ENCODE measurements around the gene CDX2.
A peak's percentile ranks its signal among the peaks of the same experiment; 100 is the strongest.
"Not testable (repeated sequence)": the region's sequence is repeated elsewhere in the genome, so short reads cannot be mapped to it uniquely, and the experiment has no call there.

The CDX2 gene

DNA sequence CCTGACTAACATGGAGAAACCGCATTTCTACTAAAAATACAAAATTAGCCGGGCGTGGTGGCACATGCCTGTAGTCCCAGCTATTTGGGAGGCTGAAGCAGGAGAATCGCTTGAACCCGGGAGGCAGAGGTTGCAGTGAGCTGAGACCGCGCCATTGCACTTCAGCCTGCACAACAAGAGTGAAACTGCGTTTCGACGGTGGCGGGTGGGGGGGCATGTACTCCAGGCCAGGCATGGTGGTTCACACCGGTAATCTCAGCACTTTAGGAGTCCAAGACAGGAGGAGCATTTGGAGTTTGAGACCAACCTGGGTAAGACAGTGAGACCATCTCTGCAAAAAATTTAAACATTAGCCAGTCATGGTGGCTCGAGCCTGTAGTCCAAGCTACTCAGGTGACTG lies 4.9 kb downstream of the CDX2 start:
- not testable (repeated sequence) for DNase-seq

DNA sequence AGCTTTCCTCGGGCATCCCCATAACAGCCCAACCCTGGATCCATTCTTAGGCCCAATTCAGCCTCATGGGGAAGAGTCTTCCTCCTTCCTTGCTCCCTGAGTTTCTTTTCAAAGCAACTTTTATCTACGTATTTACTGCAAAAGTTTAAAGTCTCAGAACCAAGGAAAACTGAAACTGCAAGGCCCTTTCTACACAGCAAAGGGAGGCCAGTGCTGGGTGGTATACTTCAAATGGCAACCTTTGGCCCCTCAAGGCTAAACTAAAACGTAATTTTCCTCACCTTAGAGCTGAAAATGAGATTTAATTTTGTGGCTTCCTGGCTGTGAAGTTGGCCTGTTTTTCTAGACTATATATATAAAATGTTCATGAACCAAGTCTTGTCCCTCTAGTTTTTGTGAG lies 5.6 kb downstream of the CDX2 start:
- DNase-seq: no peak

DNA sequence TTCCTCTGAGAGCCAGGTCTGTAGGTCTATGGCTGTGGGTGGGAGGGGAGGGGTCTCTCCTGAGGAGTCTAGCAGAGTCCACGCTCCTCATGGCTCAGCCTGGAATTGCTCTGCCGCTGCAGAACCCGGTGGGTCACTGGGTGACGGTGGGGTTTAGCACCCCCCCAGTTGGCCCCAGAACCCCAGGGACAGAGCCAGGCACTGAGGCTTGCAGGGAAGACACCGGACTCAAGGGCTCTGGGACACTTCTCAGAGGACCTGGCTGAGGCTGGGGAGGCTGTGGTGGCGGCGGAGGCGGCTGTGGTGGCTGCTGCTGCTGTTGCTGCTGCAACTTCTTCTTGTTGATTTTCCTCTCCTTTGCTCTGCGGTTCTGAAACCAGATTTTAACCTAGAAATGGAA lies 6.1 kb downstream of the CDX2 start:
- DNase-seq: no peak

DNA sequence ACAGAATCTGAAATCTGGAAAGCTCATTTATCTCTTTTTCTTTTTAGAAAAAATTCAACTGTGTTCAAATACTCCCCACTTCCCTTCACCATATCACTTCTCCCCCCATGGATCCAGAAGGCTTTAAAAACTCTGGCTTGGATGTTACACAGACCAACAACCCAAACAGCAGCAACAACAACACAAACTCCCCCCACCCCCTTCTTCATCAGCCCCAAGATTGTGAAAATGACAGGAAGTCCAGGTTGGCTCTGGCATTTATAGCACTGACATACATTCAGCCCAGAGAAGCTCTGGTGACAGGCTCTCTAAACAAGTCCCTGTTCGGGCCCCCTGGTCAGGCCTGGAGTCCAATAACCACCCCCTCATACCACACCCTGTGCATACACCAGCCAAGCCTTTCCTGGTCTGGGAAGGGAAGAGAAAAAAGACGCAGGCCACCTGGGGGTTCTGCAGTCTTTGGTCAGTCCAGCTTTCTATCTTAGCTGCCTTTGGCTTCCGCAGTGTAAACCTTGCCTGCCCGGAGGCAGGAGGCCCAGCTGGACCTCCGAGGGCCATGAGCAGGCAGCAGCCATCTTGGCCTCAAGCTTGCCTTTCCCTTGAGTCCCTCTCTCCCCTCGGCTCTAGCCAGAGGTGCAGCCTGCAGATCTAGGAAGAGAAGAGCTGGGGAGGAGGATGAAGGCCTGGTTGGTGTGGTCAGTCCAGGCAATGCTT lies 6.8 kb downstream of the CDX2 start:
- DNase-seq: no peak

DNA sequence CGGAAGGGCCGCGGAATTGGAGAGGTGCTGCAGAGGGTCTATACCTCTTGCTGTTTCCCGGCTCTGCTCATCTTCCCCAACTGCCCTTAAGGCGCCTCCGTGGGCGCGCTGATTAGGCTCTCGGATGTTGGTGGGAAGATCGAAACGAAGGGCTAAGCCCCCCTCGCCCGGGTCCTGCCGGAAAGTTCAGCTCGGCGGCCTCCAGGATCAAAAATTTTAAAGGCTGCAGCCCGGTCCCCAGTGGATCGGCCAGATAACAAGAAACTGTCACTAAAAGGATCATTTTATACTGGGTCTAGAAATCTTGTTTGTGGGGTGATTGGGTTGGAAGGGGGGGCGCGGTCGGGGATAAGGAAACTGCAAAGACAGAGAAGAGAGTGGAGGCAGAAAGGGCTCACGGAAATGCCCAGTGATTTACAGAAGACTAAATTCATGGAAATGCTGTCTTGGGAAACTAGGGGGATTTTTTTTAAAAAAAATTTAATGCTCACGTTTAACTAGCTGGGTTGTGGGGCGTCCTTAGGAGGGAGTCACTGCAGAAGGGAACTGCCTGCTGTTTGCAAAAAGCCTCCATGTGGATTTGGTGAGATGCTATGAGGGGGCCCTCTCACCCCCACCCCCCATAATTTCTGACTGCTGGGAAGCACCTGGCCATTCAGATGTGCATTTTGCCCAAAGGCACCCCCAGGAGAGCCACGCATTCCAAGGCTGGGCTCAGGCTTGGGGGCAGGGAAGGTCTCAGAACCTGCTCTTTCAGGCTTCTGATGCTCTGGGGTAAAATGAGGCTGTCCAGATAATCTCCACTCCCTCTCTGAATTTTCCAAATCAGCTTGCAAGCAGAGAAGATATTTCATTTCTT lies 7.7 kb downstream of the CDX2 start:
- DNase-seq: no peak

DNA sequence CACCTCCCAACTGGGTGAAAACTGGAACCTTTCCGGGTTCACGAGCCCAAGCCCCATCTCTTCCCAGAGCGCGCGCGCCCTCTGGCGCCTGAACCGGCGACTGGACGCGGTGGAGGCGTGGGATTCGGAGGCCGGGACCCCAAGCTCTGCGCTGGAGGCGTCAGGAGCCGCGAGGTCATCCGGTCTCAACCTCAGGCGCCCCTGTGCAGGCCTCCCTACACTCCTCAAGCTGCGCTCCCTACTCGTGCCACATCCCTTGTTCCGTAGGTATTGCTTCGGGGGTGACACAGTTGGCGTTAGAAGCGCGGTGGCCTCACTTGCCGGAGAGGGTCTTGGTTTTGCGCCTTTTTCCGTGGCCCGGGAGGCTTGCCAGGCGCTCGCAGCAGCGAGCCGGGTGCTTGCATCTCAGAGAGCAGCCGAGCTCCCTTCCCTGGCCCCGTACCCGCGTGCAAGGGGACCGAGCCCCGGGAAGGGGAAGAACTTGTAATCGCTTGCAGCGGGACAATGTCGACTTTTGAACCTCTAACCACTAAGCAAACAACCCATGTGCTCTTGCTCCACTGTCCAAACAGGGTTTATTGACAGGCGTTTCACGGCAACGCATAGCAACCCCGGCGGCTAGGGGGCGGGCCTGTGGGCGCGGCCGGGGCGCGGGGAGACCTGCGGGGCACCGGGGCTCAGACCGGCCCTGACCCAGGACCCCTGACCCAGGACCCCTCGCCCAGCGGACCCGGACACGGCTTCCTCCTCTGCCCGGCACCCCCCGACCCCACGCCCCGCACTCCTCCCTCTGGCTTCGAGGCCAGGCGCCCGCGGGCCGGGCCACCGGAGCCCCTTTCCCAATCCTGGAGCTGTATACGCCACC lies 8.5 kb downstream of the CDX2 start:
- peak; percentile 17 for DNase-seq

DNA sequence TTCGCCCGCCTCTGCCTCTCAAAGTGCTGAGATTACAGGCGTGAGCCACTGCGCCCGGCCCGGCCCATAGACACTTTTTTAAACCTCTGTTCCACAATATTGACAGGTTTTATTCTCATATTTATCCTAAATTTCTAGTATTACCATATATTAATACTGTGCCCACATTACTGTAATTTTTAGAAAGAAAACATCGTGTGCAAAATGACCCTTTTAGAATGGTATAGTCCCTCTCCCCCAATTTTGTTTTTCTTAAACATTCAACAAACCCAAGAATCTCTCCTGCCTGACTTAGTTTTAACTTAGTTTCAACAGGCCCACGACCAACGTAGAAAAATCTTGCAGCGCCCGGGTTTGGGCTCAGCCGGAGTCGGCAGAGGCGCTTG lies 9.1 kb downstream of the CDX2 start:
- DNase-seq: no peak

DNA sequence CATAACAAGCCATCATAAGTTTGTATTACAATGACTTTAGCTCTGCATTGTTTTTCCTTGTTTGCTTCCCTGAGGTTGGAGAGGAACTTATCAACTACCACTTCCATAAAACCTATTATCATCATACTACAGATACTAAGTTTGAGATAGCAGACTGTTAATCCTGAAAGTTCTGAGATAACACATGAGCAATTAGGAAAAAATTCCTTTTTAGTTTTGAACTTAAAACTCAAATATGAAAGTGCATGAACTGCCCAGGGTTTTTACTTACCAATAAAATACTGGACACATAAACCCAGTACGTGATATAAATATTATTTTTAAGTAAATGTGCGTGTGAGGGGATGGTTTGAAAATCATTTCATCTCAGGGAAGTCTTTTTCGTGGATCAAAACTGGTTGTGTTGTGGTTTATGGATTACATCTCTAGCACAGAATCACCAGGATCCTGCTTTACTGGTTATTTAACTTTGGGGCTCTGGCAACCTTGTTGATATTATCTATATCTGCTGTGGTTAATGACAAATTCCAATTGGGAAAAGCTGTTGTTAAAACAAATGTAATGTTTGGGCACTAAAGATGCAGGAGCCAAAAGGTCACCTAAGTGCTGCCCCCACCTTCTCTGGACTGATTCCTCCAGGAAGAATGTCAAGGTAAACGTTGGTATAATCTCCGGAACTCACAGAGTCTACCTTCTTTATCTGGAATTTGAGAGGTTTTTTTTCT lies 12.4 kb downstream of the CDX2 start:
- DNase-seq: no peak

DNA sequence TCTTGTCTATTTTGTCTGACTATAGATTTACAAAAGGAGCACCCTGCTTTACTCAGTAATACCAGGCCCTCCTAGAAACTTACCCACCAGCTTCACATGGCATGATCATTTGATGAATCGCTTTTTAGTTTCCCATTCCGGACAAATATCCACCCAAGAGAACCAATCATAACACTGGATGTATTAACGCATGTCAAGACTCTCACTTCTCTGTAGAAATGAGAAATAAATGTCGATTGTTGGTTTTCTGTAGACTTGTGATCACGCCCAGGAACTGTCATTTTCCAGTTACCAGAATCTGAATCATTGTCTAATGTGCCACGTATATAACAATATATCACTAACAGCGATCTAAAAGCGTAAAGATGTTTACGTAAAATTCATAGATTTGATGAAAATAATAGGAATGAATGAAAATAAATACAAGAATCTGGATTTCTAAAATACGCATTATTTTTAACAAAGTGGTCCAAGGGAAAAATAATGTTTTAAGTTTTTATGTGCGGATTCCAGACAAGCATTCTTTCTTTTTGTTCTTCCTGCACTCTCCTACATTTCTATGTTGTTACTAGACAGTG lies 14.0 kb downstream of the CDX2 start:
- no peak for DNase-seq

DNA sequence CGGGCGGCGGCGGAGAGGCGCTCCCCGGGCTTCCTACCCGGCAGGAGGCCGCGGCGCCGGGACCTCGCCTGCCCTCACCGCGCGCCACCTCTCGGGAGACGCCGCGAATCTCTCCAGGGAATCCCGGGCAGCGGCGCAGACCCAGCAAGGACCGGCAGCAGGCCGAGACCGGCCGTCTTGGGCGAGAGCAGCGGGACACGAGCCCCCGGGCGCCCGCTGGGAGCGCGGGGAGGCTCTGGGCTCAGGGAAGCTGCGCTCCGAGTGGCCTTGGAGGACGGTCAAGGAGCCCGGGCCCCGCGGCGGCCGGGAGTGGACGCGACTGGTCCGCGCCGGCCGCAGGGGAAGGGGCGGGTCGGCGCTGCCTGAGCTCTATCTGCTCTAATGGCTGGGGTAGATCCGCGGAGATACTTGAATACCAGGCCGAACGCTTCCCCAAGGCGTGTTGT lies 14.7 kb downstream of the CDX2 start:
- DNase-seq: no peak

DNA sequence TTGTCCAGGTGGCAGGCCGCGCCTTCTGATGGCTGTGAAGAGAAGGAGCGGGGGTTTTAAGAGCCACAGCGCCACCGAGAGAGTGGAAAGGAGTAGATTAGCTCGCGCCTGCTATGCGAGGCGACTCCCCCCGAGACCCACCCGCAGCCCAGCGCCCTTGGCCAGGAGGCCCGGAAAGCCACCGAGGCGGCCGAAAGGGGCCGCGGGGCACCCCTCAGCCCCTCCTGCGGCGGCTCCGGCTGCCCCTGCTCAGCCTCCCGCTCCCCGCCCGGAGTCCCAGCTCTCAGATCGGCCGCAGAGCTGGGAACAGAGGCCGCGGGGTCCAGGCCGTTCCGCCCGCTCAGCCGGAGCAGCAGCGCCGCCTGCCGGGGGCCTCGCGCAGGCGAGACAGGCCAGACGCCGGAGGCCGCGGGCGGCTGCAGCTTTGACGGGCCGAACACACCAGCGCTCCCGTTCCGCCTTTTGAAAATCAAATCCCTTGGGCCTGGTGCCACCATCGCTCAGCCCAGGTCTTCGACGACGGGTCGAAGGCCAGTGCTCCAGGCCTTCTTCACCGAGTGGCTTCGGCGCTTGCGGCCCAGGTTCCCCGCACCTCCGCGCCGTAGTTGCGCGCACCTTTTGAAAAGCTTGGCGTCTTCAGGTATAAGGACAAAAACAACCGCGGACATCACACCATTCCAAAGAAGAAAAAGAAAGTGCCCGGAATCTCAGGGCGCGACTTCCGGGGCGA lies 15.3 kb downstream of the CDX2 start:
- DNase-seq: peak; percentile 53

DNA sequence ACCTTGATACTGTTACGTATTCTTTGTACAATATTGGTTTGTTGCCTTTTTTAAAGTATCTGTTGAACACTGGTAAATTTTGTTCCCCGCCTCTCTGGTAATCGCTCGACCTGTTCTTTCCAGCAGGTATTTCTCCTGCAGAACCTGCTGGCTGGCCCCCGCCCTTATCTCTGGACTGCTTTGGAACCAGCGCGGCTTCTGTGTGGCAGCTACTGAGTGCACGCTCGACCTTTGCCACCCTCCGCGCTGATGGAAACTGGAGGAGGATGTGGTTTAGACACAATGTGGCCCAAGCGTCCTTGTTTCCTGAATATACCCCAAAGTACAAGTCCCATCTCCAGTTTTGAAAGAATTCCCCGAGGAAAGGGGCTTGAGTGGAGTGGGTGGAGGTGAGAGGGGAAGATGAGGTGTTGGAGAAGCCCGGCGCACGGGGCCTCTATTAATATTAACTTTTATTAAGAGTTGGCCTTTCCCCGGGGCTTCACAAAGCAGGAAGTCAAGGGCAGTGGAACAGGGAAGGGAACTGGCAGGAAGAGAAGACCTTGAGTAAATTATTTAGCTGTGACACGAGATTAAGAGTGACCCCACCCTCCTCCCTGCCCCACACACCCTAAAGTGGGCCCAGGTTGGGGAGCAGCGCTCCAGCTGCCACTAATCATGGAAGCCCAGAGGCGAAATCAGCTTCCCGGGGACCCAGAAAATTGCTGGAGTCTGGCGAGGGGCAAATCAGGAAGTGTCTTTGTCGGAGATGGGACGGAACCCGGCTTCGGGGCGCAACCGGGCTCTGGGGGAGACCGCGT lies 16.0 kb downstream of the CDX2 start:
- DNase-seq: no peak

DNA sequence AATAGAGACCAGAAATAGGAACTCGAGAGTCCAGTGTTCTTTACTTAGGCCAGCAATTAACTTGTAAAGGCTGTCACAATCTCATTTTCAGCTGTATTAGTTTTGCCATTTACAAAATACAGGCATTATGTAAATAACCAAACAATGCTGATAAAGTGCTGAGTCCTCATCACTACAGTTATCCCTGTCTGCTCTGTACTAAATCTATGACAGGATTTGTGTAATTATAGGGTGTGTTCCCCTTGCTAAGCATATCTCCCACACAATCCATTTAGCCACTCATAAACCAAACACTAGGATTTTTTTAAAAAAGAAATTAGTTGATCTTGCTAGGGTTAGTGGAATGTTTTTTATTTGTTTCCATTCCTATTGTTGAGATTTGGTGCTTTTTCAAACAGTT lies 26.1 kb downstream of the CDX2 start:
- no peak for DNase-seq

DNA sequence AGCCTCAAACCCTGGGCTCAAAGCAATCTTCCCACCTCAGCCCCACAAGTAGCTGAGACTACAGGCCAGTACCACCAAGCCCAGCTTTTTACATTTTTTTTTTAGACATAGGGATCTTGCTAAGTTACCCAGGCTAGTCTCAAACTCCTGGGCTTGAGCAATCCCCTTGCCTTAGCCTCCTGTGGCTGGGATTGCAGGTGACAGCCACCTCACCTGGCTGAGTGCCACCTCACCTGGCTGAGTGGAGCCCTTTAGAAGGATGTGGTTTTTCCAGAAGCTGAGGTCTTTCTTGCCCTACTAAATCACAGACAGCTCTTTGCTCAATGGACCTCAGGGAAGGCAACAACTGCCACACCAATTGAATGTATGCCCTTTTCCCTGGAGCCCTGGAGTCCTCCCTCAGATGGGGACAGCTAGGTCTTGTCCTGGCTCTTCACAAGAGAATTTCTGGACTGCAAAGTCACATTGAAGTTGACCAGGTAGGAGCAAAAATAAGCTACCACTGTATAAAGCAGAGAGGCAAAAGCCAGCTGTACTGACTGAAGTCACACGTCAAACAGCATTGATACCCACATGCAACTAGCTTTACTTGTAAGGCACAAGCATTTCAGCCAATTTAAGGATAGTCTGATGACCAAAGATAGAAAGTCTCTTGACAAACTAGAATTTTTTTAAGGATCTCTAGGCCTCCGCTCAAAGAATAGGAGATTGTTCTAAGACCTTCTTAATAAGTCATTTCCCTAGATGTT lies 35.4 kb downstream of the CDX2 start:
- no peak for DNase-seq

DNA sequence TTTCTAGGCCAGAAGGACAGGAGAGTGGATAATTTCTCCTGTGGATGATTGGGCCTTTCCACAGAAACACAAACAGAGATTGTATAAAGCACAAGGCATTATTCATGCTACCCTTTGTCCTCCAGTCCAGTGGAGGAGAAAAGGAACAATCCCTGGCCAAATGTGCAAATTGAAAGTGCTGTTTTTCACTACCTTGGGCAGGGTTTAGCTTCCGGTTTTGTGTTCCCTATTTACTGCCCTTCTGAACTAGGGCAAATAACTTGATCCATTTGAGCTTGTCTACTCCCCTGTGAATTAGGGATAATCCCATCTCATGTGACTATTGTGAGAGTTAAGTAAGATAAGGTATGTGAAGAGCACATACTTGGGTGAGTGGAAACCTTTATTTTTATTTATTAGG lies 36.0 kb downstream of the CDX2 start:
- no peak for DNase-seq

DNA sequence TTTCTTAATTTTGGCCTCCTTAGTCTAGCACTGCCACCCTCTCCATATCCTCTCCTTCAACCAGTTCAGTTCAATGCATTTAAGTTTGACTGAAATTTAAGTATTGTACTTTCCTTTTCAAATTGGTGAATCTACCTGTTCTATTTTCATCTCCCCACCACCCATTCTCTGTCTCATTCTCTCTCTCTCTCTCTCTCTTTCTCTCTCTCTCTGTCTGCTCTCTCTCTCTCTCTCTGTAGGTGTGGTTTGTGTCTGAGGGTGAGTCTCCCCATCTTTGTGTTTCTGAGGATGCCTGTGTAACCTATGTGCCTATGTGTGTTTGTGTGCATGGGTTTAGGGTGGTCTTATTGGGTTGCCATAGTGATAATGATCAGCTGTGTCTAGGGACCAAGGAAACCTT lies 39.2 kb downstream of the CDX2 start:
- no peak for DNase-seq

DNA sequence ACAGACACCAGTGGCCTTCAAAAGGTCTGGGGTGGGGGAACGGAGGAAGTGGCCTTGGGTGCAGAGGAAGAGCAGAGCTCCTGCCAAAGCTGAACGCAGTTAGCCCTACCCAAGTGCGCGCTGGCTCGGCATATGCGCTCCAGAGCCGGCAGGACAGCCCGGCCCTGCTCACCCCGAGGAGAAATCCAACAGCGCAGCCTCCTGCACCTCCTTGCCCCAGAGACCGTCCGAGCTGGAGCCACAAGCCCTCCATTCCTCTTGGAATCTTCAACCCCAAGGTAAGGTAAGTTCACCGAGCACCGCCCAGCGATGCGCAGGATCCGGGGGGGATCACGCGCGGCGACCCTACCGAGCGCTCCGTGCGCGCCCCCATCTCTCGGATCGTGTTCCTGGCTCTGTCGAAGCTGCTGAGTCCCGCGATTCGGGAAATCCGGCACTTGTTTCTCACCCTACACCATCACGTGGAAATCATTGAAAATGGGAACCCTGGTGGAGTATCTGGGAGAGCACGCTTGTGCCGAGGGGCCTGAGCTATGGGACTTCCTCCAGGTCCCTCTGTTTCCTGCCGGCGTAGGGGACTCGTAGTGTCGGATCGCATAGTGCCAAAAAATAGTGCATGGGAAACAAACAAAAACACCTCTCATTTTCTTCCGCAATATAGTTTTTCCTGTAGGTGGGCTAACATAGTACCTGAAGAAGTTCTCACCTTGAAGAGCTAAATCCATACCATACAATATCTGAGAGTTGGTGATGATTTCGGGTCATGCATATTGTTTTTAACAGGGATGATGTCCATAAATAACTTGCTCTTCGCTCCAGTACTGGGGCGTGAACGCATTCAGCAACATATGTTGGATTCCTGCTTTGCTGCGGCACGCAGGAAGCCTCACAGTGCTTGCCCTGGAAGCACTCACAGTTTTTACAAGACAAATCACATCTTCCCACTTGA lies 40.0 kb downstream of the CDX2 start:
- no peak for DNase-seq

DNA sequence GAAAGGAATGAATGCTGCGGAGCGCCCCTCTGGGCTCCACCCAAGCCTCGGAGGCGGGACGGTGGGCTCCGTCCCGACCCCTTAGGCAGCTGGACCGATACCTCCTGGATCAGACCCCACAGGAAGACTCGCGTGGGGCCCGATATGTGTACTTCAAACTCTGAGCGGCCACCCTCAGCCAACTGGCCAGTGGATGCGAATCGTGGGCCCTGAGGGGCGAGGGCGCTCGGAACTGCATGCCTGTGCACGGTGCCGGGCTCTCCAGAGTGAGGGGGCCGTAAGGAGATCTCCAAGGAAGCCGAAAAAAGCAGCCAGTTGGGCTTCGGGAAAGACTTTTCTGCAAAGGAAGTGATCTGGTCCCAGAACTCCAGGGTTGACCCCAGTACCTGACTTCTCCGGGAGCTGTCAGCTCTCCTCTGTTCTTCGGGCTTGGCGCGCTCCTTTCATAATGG lies 40.7 kb downstream of the CDX2 start:
- DNase-seq: no peak
